ENCODE results near the gene PHKA2.

The PHKA2 gene

DNA sequence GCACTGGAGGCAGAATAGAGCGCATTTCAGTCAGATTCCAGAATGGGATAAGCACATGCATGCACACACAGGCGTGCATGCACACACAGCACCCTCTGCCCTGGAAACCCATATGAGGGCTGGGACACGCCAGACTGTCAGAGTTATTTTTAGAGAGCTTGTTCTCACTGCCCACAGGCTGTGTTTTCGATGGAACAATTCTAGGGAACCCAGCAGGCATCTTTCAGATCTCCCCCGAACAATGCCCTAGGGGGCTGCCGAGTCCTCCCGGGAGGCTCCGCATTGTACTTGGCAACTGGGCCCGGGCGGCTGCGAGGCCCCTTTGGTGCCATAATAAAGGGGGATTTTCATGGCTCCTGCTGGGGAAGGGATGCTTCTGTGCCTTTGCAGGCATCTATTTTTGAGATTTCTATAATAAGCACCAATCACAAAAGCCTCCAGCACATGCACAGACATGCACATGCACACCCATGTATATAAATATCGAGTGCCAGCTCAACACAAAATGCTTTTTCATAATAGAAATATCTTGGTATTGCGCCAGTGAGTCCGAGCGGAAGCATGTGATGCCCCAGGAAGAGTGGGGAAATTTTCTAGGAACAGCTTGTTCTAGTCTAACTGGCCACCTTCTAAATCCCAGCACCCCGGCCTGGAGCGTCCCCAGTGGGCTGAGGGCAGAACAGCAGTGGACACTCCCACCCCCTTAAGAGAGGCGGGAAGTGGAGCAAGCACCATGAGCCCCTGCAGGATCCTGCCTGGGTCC is 88.5 kb downstream of the PHKA2 start:
- TF ChIP-seq, protein P1, sequence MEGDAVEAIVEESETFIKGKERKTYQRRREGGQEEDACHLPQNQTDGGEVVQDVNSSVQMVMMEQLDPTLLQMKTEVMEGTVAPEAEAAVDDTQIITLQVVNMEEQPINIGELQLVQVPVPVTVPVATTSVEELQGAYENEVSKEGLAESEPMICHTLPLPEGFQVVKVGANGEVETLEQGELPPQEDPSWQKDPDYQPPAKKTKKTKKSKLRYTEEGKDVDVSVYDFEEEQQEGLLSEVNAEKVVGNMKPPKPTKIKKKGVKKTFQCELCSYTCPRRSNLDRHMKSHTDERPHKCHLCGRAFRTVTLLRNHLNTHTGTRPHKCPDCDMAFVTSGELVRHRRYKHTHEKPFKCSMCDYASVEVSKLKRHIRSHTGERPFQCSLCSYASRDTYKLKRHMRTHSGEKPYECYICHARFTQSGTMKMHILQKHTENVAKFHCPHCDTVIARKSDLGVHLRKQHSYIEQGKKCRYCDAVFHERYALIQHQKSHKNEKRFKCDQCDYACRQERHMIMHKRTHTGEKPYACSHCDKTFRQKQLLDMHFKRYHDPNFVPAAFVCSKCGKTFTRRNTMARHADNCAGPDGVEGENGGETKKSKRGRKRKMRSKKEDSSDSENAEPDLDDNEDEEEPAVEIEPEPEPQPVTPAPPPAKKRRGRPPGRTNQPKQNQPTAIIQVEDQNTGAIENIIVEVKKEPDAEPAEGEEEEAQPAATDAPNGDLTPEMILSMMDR (conservative IDR thresholded peaks at IDR 0.05): no peak
- no peak overlapping the region for H3K27ac ChIP-seq

DNA sequence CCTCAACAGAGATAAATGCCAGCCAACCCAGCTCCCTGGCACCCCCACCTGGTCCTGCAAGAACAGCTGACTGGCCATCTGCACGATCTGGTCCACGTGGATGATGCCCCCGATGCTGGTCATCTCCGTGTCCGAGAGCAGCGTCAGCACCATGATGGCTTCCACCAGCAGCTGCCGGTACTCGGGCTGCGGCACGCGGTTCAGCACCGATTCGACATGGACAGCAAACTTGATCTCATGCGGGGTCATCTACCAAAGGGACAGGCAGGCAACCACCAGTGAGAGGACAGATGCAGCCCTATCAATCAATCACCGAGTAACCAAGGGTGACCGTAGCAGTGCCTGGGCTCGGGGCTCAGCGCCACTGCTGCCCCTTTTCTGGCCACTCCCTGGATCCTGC is 89.8 kb downstream of the PHKA2 start:
- TF ChIP-seq, protein P1 (conservative IDR thresholded peaks at IDR 0.05): no peak

DNA sequence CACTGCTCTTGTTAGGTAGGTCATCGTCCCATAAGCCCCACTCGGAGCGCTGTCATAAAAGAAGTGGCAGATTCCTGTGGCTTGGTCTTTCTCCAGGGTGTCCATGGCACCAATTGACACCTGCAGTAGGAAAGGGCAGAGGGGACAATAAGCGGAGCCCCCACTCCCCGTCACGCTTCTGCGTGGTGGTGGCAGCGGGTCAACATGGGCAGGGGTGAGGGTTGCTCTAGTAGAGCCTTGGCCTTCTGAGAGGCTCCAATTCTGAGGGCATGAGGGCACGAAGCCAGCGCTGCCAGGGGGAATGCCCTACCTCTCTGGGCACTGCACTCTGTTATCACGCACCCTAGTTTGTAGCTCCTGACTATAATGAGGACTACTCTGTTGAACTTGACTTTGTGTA is 90.4 kb downstream of the PHKA2 start:
- H3K27ac ChIP-seq: no peak overlapping the region
- TF ChIP-seq, protein P1 (conservative IDR thresholded peaks at IDR 0.05): no peak

More for the DNA sequence above, 89.8 kb downstream of the PHKA2 start:
- H3K27ac ChIP-seq: no peak overlapping the region

DNA sequence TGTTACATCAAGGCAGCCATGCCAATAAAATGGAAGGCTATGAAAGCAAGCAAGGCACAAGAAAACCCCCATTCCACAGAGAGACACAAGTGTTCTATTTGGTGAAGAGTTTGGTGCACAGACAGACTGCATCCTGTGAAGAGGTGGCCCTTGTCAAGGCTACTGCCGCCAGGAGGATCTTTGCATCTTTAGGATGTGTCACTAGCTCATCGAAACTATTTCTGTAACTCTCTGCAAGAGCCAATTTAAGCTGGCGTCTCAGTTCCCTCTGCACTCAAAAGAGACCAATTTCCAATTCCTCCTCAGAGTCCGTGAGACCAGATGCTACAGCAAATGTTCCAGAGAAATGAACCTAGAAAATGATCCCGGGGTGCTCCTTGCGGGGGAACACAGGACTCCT is 91.0 kb downstream of the PHKA2 start:
- no peak overlapping the region for H3K27ac ChIP-seq
- TF ChIP-seq, protein P1 (conservative IDR thresholded peaks at IDR 0.05): no peak

DNA sequence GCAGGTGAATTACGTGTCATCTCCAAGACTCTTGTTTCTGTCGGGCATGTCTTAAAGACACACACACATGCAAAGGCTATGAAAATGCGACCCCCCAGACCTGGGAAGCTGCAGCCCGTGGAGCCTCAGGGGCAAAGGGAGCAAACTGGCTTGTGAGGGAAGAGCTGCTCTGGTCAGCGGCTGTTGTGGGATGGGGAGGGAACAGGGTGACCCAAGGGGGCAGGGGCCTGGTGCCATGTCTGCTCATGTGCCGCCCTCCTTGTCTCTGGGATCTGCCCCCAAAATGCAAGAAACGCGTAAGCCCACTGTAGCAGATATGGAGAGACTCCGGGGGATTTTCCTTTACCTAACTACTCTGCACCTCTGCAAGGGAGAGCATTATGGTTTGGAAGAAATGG is 92.4 kb downstream of the PHKA2 start:
- no peak overlapping the region for H3K27ac ChIP-seq
- TF ChIP-seq, protein P1 (conservative IDR thresholded peaks at IDR 0.05): no peak

DNA sequence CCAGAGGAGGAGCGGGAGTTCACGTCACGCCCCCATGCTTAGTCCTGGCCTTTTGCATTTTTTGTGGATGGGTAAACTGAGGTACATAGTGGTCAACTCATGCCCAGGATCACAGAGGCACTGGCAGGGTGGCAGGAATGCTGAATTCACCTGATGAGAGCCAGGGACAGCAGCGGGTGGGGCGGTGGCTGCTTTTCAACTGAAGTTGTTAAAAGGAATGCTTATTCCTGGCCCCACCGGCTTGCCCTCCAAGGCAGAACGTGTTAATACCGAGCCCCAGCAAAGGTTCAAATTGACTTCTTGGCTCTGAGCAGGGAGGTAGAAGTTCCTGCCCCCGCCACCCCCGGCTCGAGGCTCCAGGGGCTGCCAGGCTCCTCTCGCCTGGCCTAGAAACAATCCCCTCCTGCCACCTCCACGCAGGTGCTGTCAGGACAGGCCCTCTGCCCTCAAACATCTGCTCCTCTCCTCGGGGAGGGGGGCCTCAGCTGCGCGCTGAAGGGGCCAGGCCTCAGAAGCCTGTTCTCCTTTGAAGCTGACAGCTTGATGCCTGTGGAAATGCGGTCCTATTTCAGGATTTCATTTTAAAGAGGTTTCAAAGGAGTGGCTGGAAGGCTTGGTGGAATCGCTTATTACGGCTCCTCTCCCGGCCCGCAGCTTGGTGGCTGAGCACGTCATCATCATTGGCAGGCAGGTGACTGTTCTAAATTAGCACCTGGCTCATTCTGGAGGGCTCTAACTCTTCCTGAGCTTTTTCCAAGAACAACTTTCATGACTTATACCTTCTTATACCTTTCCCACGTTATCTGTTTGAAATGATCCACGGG is 93.0 kb downstream of the PHKA2 start:
- no peak overlapping the region for H3K27ac ChIP-seq
- TF ChIP-seq, protein P1 (conservative IDR thresholded peaks at IDR 0.05): no peak

DNA sequence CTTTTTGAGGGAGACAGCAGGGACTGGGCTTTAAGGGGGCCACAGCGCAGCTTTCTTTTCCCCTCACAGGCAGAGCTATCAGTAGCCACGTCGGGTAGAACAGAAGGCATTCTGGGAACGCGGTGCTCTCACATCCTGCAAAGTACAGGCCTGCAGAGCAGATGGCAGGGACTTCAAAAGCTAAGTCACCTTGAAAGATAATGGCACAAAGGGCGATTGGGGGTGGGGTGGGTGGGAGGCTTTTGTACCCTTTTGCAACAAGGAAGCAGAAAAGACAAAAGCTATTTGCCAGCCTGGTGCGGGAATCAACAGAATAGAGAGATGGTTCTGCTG is 93.9 kb downstream of the PHKA2 start:
- no peak overlapping the region for H3K27ac ChIP-seq
- TF ChIP-seq, protein P1 (conservative IDR thresholded peaks at IDR 0.05): no peak
